ENCODE data around the gene RGS1. TPM values are rescaled to one million over a fixed set of nuclear protein-coding genes. Genes with fewer than 3 reads are reported as not detected.

RGS1 gene
- total RNA-seq, 4 donors from 2014 or later, result 5.6 to 18.0 (median 12.8) TPM

DNA sequence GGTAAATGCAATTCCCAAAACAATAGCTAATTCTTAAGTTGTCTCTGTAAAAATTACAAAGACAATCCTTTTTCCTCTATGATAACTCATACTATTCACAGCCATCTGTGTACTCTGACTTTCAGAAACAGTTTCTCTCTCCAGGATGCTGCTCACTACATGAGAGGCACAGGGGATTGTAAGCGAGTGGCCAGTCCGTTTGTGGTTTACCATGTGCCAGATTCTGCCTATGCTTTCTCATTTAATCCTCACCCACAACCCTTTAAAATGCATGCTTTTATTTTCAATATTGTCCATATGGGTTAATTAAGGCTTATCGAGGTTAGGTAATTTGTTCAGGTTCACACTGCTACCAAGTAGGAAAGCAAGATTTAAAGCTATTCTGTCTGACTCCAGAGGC, 23.0 kb downstream of the RGS1 start:
- Histone ChIP-seq H3K36me3 (no peaks in the 10 kb centered on the region), H3K27ac (no peak overlapping the region), H3K9me3 (no peaks in the 10 kb centered on the region), H3K27me3 (no peaks in the 10 kb centered on the region), H3K4me1 (peaks cover 0 to 49% (median 0%) of the 10 kb centered on the region in 3 donors), H3K4me3 (no peak overlapping the region)
- 83 to 86% methylated on average over 3 of the region's 3 CpGs for WGBS, 2 donors (ENCODE audit: low coverage in 1 of 2)
- TF ChIP-seq POLR2AphosphoS5 (IDR thresholded peaks at IDR 0.05) (no peak), CTCF (IDR thresholded peaks at IDR 0.05) (no peak), EP300 (IDR thresholded peaks at IDR 0.05) (no peak)
- no peak for ATAC-seq

GRCh38 chr1:192600275-192600674, 24.7 kb downstream of the RGS1 start:
- peaks cover 0 to 37% (median 0%) of the 10 kb centered on the region in 3 donors for H3K4me1 ChIP-seq
- WGBS, 2 donors (ENCODE audit: low coverage in 1 of 2), result 83% methylated on average over 1 of the region's 1 CpG; no CpG with 5 or more reads in 1 of the 2 donors
- no peak overlapping the region for H3K27ac ChIP-seq
- no peaks in the 10 kb centered on the region for H3K9me3 ChIP-seq
- TF ChIP-seq CTCF (IDR thresholded peaks at IDR 0.05) (no peak), EP300 (IDR thresholded peaks at IDR 0.05) (no peak), POLR2AphosphoS5 (IDR thresholded peaks at IDR 0.05) (no peak), POLR2A (IDR thresholded peaks at IDR 0.05) (no peak)
- H3K27me3 ChIP-seq, result no peaks in the 10 kb centered on the region
- H3K4me3 ChIP-seq, result no peak overlapping the region
- no peak for ATAC-seq
- no peaks in the 10 kb centered on the region for H3K36me3 ChIP-seq

DNA sequence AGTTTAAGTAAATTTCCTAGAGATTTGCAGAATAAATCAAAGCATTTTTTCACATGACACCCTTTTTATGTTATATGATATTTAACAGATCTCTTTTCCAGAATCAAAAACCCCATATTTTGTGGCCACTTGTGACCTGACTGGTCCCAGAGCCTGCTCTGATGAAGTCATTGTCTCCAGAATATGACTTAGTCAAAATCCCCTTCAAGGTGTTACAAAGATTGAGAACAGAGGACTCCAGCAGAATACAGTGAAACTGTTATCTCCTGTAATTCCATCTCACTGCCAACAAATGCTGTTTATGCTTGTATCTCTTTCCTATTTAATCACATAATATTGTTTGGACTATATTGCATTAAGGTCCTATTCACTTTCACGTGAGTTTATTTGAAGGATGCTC, 25.6 kb downstream of the RGS1 start:
- no peaks in the 10 kb centered on the region for H3K27me3 ChIP-seq
- WGBS, 2 donors (ENCODE audit: low coverage in 1 of 2), result 46 to 47% methylated on average over 1 of the region's 1 CpG
- no peak overlapping the region for H3K27ac ChIP-seq
- no peaks in the 10 kb centered on the region for H3K9me3 ChIP-seq
- peaks cover 0 to 30% (median 0%) of the 10 kb centered on the region in 3 donors for H3K4me1 ChIP-seq
- ATAC-seq, result no peak
- no peaks in the 10 kb centered on the region for H3K36me3 ChIP-seq
- TF ChIP-seq CTCF (IDR thresholded peaks at IDR 0.05), result no peak
- no peak overlapping the region for H3K4me3 ChIP-seq

- Histone ChIP-seq H3K9me3 (no peaks in the 10 kb centered on the region), H3K27ac (no peak overlapping the region), H3K4me1 (peaks cover 0 to 30% (median 0%) of the 10 kb centered on the region in 3 donors), H3K4me3 (no peak overlapping the region), H3K27me3 (no peaks in the 10 kb centered on the region), H3K36me3 (no peaks in the 10 kb centered on the region)
- no peak for ATAC-seq
- TF ChIP-seq CTCF (IDR thresholded peaks at IDR 0.05) (no peak), POLR2AphosphoS5 (IDR thresholded peaks at IDR 0.05) (no peak), POLR2A (IDR thresholded peaks at IDR 0.05) (no peak), EP300 (IDR thresholded peaks at IDR 0.05) (no peak)
Measured at GRCh38 chr1:192601567-192601966, 26.0 kb downstream of the RGS1 start.

DNA sequence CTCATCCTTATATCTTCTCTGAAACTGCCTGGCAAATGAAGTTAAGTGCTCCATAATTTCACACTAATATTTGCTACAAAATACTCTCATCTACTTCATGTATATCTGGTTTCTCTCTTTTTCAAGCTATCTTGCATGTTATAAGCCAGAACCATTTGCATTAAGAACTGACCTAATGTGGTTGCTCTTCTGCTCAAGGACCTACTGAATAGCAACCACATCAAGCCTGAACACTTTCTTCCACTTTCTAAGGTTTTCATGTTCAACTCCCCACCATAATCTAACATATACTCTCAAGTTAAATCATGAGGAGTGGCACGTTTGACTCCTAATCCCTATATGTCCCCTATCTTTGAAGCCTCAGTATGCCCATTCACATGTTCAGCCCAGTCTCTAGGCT, 27.2 kb downstream of the RGS1 start:
- peaks cover 0 to 27% (median 0%) of the 10 kb centered on the region in 3 donors for H3K4me1 ChIP-seq
- no peaks in the 10 kb centered on the region for H3K36me3 ChIP-seq
- ATAC-seq, result no peak
- no peaks in the 10 kb centered on the region for H3K27me3 ChIP-seq
- H3K9me3 ChIP-seq, result no peaks in the 10 kb centered on the region
- 73 to 100% methylated on average over 1 of the region's 1 CpG for WGBS, 2 donors (ENCODE audit: low coverage in 1 of 2)
- no peak for TF ChIP-seq EP300 (IDR thresholded peaks at IDR 0.05)
- no peak for TF ChIP-seq POLR2AphosphoS5 (IDR thresholded peaks at IDR 0.05)
- no peak for TF ChIP-seq CTCF (IDR thresholded peaks at IDR 0.05)
- H3K27ac ChIP-seq, result no peak overlapping the region
- no peak overlapping the region for H3K4me3 ChIP-seq

All from gastroesophageal sphincter (tissue), 4 donors.